NT2/D1 (cell line): ENCODE results near the gene GRB10.

Experiments used
- SUZ12 ChIP-seq: IDR thresholded peaks from 2 replicates; pipeline ENCODE4 v1.6.1; 2011; ENCODE audit not compliant: insufficient read length, insufficient read depth; ENCODE audit errors: extremely low read depth
- YY1 ChIP-seq: IDR thresholded peaks from 2 replicates; pipeline ENCODE4 v1.6.1; 2011; ENCODE audit not compliant: insufficient read length, insufficient read depth

DNA sequence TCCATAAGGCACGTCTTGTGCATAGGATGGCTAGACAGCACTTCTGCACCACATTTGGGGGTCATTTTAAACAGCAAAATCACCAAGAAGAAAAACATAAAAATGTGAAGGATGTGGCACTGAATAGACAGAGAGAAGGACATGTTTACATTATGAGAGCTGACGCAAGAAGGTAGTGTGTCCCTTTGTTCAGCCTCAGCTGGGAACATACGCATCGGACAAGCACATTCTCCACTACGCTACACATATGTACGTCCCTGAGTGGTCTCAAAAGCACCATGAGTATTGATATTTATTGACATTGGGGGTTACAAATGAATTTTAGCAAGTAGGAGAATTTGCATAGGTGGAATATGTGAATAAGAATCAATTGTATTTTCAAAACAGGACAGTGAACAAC lies 237.7 kb downstream of the GRB10 start:
- TF ChIP-seq YY1 (no peak), SUZ12 (no peak)
